Right lobe of liver (tissue), 6 donors: ENCODE data around the gene ERFL. TPM values are rescaled to one million over a fixed set of nuclear protein-coding genes. Genes with fewer than 3 reads are reported as not detected.

Source experiments
- ATAC-seq, 4 donors: fragments of 200-7000 bp; cut with Tn5 transposase; one replicate each; pipeline ENCODE4 v1.9.1; 2020; ENCODE audit warnings: mild to moderate bottlenecking in 4 of 4, moderate library complexity in 4 of 4
- DNase-seq, 3 donors: peaks; one replicate each; pipeline ENCODE4 v3.0.0-alpha.2; 2020
- H3K27ac ChIP-seq, 3 donors: fragments of 200-600 bp; one replicate each; pipeline ENCODE4 v1.8.0; 2022
- H3K27me3 ChIP-seq, 2 donors: fragments of 200-600 bp; one replicate each; pipeline ENCODE4 v1.8.0; 2022
- H3K36me3 ChIP-seq, 4 donors: fragments of 200-600 bp; sonication (generic) in 1 of 4; one replicate each; pipeline versions ENCODE4 v1.5.1 to v1.8.0; 2017 to 2022; ENCODE audit warnings: control low read depth in 1 of 4
- H3K4me1 ChIP-seq, 4 donors: fragments of 200-600 bp; sonication (generic) in 1 of 4; one replicate each; pipeline versions ENCODE4 v1.5.1 to v1.8.0; 2017 to 2022; ENCODE audit warnings: control low read depth in 1 of 4
- H3K4me3 ChIP-seq, 3 donors: fragments of 200-600 bp; one replicate each; pipeline ENCODE4 v1.8.0; 2022
- H3K9me3 ChIP-seq, 4 donors: fragments of 200-600 bp; sonication (generic) in 1 of 4; one replicate each; pipeline versions ENCODE4 v1.5.1 to v1.8.0; 2017 to 2022; ENCODE audit warnings: control low read depth in 1 of 4
- CTCF ChIP-seq, 4 donors: fragments of 200-600 bp in 3 of 4; fragments of 450-650 bp in 1 of 4; IDR thresholded peaks; one replicate each; pipeline versions ENCODE4 v1.5.1 to v1.8.0; 2016 to 2022; ENCODE audit warnings: antibody characterized with exemption in 4 of 4, mild to moderate bottlenecking in 2 of 4
- POLR2A ChIP-seq: fragments of 450-650 bp; IDR thresholded peaks from one replicate; pipeline ENCODE4 v1.6.1; 2017; ENCODE audit warnings: antibody characterized with exemption, mild to moderate bottlenecking
- WGBS: methylation state at CpG from one replicate; pipeline ENCODE4 v1.1.6; 2018; ENCODE audit warnings: low coverage, low lambda C conversion rate; ENCODE audit not compliant: insufficient coverage; ENCODE audit errors: missing lambda C conversion rate; 5-methylcytosine and 5-hydroxymethylcytosine counted together
- intact Hi-C, 2 donors: fragments of 100-400 bp; cut with DNase I; formaldehyde crosslinking; loops; one replicate each; pipeline versions ENCODE4 v1.11.2 to v1.14.1; 2022
- long read RNA-seq: library from polyadenylated mRNA; unstranded; transcript quantifications from one replicate; pipeline ENCODE4 v2.0.0, GENCODE V29; 2019
- total RNA-seq, 6 experiments: library from RNA; depleted of rRNA in 2 of 6; stranded (reverse); fragments of >200 nt in 2 of 6; fragmentation: NEBNext Ultra II Directional in 3 of 6; extraction: Animal tissue kit (Norgen Biotek cat#: 25700) in 3 of 6; gene quantifications; one replicate each; pipeline versions ENCODE4 v1.1.0 to v1.2.4, GENCODE V29; 2016 to 2023
- donor health status: DM: no; HTN: yes; CAD: no.
- donor health status: DM: no; HTN: no; CAD: no.
- donor health status: DM: no; HTN: no; CAD: no.
- donor health status: DM: no; HTN: yes; CAD: no.
- donor health status: DM: no; HTN: yes; CAD: no.

The ERFL gene
- total RNA-seq, result not detected
- long read RNA-seq, result 0 reads

GRCh38 chr19:41928221-41928683 lies at the start of gene ERFL:
TSS of gene ERFL (minus strand) at chr19:41928449. CDS start at chr19:41912919, 15,530 bp downstream.
- intact Hi-C loops, result no loop called here
- ATAC-seq, result peak in 1 of 4 donors; percentile 34

GRCh38 chr19:41977916-41978315 lies 49.7 kb upstream of the ERFL start:
- 40% methylated on average over 1 of the region's 22 CpGs for WGBS
- intact Hi-C loops, result no loop called here
- no peaks in the 10 kb centered on the region for H3K27me3 ChIP-seq

More at GRCh38 chr19:41928221-41928683, at the start of gene ERFL:
- Histone ChIP-seq H3K4me1 (peaks cover 0 to 7% (median 0%) of the 10 kb centered on the region in 4 donors), H3K27me3 (peaks cover 4 to 41% of the 10 kb centered on the region in 2 donors), H3K36me3 (no peaks in the 10 kb centered on the region), H3K9me3 (no peaks in the 10 kb centered on the region), H3K27ac (no peak within 1 kb of the TSS), H3K4me3 (peak within 1 kb of the TSS in 1 of 3 donors; percentile 24)
- DNase-seq, result no peak
- no peak for TF ChIP-seq POLR2A
- TF ChIP-seq CTCF (IDR thresholded peaks at IDR 0.05), result no peak
- WGBS, result under 1% methylated on average over 34 of the region's 49 CpGs

GRCh38 chr19:41974652-41975051 lies 46.4 kb upstream of the ERFL start:
- Histone ChIP-seq H3K4me3 (no peak overlapping the region), H3K27me3 (no peaks in the 10 kb centered on the region), H3K4me1 (no peaks in the 10 kb centered on the region), H3K9me3 (no peaks in the 10 kb centered on the region), H3K27ac (no peak overlapping the region), H3K36me3 (no peaks in the 10 kb centered on the region)
- WGBS, result 81% methylated on average over 4 of the region's 8 CpGs
- no peak for ATAC-seq
- no peak for DNase-seq
- intact Hi-C loops, result no loop called here
- TF ChIP-seq POLR2A (no peak), CTCF (IDR thresholded peaks at IDR 0.05) (no peak)

More at GRCh38 chr19:41977916-41978315, 49.7 kb upstream of the ERFL start:
- Histone ChIP-seq H3K4me1 (no peaks in the 10 kb centered on the region), H3K27ac (no peak overlapping the region), H3K4me3 (no peak overlapping the region), H3K9me3 (no peaks in the 10 kb centered on the region), H3K36me3 (no peaks in the 10 kb centered on the region)
- DNase-seq, result no peak
- ATAC-seq, result no peak
- TF ChIP-seq CTCF (IDR thresholded peaks at IDR 0.05) (no peak), POLR2A (no peak)

- 56% methylated on average over 5 of the region's 11 CpGs for WGBS
- DNase-seq (no peak), ATAC-seq (no peak)
- no peaks in the 10 kb centered on the region for H3K9me3 ChIP-seq
- no peak overlapping the region for H3K27ac ChIP-seq
- no peaks in the 10 kb centered on the region for H3K27me3 ChIP-seq
- TF ChIP-seq POLR2A (no peak), CTCF (IDR thresholded peaks at IDR 0.05) (no peak)
- intact Hi-C loops, result no loop called here
- no peaks in the 10 kb centered on the region for H3K4me1 ChIP-seq
- no peaks in the 10 kb centered on the region for H3K36me3 ChIP-seq
- H3K4me3 ChIP-seq, result no peak overlapping the region
Observed at GRCh38 chr19:41971363-41971762, 43.1 kb upstream of the ERFL start.
